SHP77 (cell line): Measurements from ENCODE around the gene KRTAP10-2.

ENCODE experiments used
- DNase-seq, 2 experiments: peaks; one replicate each; lab custom pipeline; 2025; lab: John Stamatoyannopoulos, UW

The KRTAP10-2 gene

GRCh38 chr21:44526096-44526997 lies 25.0 kb downstream of the KRTAP10-2 start:
- no peak for DNase-seq

- no peak for DNase-seq
These were observed 25.8 kb downstream of the KRTAP10-2 start for GRCh38 chr21:44525391-44526095.

GRCh38 chr21:44524414-44525371 lies 26.6 kb downstream of the KRTAP10-2 start:
- DNase-seq: no peak

GRCh38 chr21:44523567-44524413 lies 27.5 kb downstream of the KRTAP10-2 start:
- DNase-seq: no peak

GRCh38 chr21:44522753-44523204 lies 28.5 kb downstream of the KRTAP10-2 start:
- peak in 1 of 2 experiments; percentile 13 for DNase-seq

GRCh38 chr21:44521928-44522752 lies 29.2 kb downstream of the KRTAP10-2 start:
- DNase-seq: no peak

- DNase-seq: no peak
These were observed 29.9 kb downstream of the KRTAP10-2 start for GRCh38 chr21:44521301-44521927.

GRCh38 chr21:44520326-44521300 lies 30.7 kb downstream of the KRTAP10-2 start:
- DNase-seq: no peak

- no peak for DNase-seq
These were observed 31.7 kb downstream of the KRTAP10-2 start for GRCh38 chr21:44519346-44520325.

- DNase-seq: no peak
These were observed 32.6 kb downstream of the KRTAP10-2 start for GRCh38 chr21:44518686-44519085.

- peak; percentile 99 for DNase-seq
These were observed 34.0 kb downstream of the KRTAP10-2 start for GRCh38 chr21:44517175-44517899.

GRCh38 chr21:44516828-44517174 lies 34.5 kb downstream of the KRTAP10-2 start:
- no peak for DNase-seq

- DNase-seq: no peak
These were observed 35.0 kb downstream of the KRTAP10-2 start for GRCh38 chr21:44516342-44516741.

- no peak for DNase-seq
These were observed 35.7 kb downstream of the KRTAP10-2 start for GRCh38 chr21:44515359-44516165.

GRCh38 chr21:44514746-44515358 lies 36.5 kb downstream of the KRTAP10-2 start:
- no peak for DNase-seq
